Measurements from ENCODE around the gene PHF1. TPM values are rescaled to one million over a fixed set of nuclear protein-coding genes. Genes with fewer than 3 reads are reported as not detected.
"Not testable (repeated sequence)": the region's sequence is repeated elsewhere in the genome, so short reads cannot be mapped to it uniquely, and the experiment has no call there.

PHF1 gene
- 61.9 and 116 TPM in 2 replicates for total RNA-seq
- 34.5 and 62.1 TPM in 2 replicates for polyA plus RNA-seq

- Histone ChIP-seq H3K9me3 (ENCODE audit: low read depth) (no peaks in the 10 kb centered on the region), H3K4me3 (peak within 1 kb of the TSS; percentile 97), H3K27ac (peak within 1 kb of the TSS; percentile 95), H3K4me1 (ENCODE audit: low read depth) (no peaks in the 10 kb centered on the region), H3K36me3 (peaks cover 25% of the 10 kb centered on the region), H3K27me3 (no peaks in the 10 kb centered on the region)
- no peak for TF ChIP-seq CTCF (IDR thresholded peaks at IDR 0.05; ENCODE audit: low read depth, low read length)
- DNase-seq (ENCODE audit: low read depth in 1 of 2, low spot score in 1 of 2) = peak; percentile 67 to 91
Observed at GRCh38 chr6:33410711-33411631, at the start of gene PHF1. PHF1 (plus strand) TSS chr6:33411014; CDS start chr6:33412264, 1,250 bp downstream.

- not testable (repeated sequence) for H3K36me3 ChIP-seq; H3K9me3 ChIP-seq (ENCODE audit: low read depth); H3K27ac ChIP-seq; H3K27me3 ChIP-seq; H3K4me3 ChIP-seq; DNase-seq (ENCODE audit: low read depth in 1 of 2, low spot score in 1 of 2)
- H3K4me1 ChIP-seq (ENCODE audit: low read depth) = peaks cover 31% of the 10 kb centered on the region
Observed at GRCh38 chr6:33363486-33363885, 47.3 kb upstream of the PHF1 start.

GRCh38 chr6:33364475-33365205 is 46.2 kb upstream of the PHF1 start:
- H3K4me3 ChIP-seq; H3K9me3 ChIP-seq (ENCODE audit: low read depth); H3K36me3 ChIP-seq; H3K27me3 ChIP-seq: not testable (repeated sequence)
- Histone ChIP-seq H3K4me1 (ENCODE audit: low read depth) (peaks cover 25% of the 10 kb centered on the region), H3K27ac (peak overlapping the region; percentile 68)
- peak; percentile 83 to 86 for DNase-seq (ENCODE audit: low read depth in 1 of 2, low spot score in 1 of 2)

GRCh38 chr6:33365206-33365971 is 45.4 kb upstream of the PHF1 start:
- not testable (repeated sequence) for H3K9me3 ChIP-seq (ENCODE audit: low read depth); H3K27me3 ChIP-seq; DNase-seq (ENCODE audit: low read depth in 1 of 2, low spot score in 1 of 2); H3K36me3 ChIP-seq; H3K4me3 ChIP-seq
- Histone ChIP-seq H3K4me1 (ENCODE audit: low read depth) (peaks cover 18% of the 10 kb centered on the region), H3K27ac (peak overlapping the region; percentile 68)

GRCh38 chr6:33367009-33367714 is 43.7 kb upstream of the PHF1 start:
- H3K4me1 ChIP-seq (ENCODE audit: low read depth) = peaks cover 13% of the 10 kb centered on the region
- no peak for DNase-seq (ENCODE audit: low read depth in 1 of 2, low spot score in 1 of 2)
- no peaks in the 10 kb centered on the region for H3K36me3 ChIP-seq
- TF ChIP-seq CTCF (IDR thresholded peaks at IDR 0.05; ENCODE audit: low read depth, low read length) = no peak
- H3K9me3 ChIP-seq (ENCODE audit: low read depth) = no peaks in the 10 kb centered on the region
- H3K4me3 ChIP-seq = no peak overlapping the region
- H3K27me3 ChIP-seq = no peaks in the 10 kb centered on the region
- H3K27ac ChIP-seq = peak overlapping the region; percentile 57

GRCh38 chr6:33367715-33368025 is 43.1 kb upstream of the PHF1 start:
- not testable (repeated sequence) for H3K27me3 ChIP-seq; H3K36me3 ChIP-seq; H3K9me3 ChIP-seq (ENCODE audit: low read depth); DNase-seq (ENCODE audit: low read depth in 1 of 2, low spot score in 1 of 2); H3K4me3 ChIP-seq
- Histone ChIP-seq H3K27ac (peak overlapping the region; percentile 57), H3K4me1 (ENCODE audit: low read depth) (peaks cover 17% of the 10 kb centered on the region)

GRCh38 chr6:33371901-33372300 is 38.9 kb upstream of the PHF1 start:
- DNase-seq (ENCODE audit: low read depth in 1 of 2, low spot score in 1 of 2); H3K27ac ChIP-seq; H3K9me3 ChIP-seq (ENCODE audit: low read depth); H3K4me3 ChIP-seq; H3K36me3 ChIP-seq; H3K27me3 ChIP-seq: not testable (repeated sequence)
- H3K4me1 ChIP-seq (ENCODE audit: low read depth) = peaks cover 15% of the 10 kb centered on the region
